ENCODE measurements around the gene CDC7. TPM values are rescaled to one million over a fixed set of nuclear protein-coding genes. Genes with fewer than 3 reads are reported as not detected.

CDC7 gene
- total RNA-seq, 1 donor from 2014 or later, result 156 TPM

- Histone ChIP-seq H3F3A (ENCODE audit: low read depth) (no peaks in the 10 kb centered on the region), H3K4me3 (no peak overlapping the region), H3K4me2 (no peak overlapping the region), H3K36me3 (no peaks in the 10 kb centered on the region), H3K27ac (no peak overlapping the region), H4K20me1 (ENCODE audit: low read depth) (no peaks in the 10 kb centered on the region), H3K4me1 (peaks cover 3% of the 10 kb centered on the region), H3K27me3 (no peaks in the 10 kb centered on the region), H3K79me2 (ENCODE audit: low read depth) (no peaks in the 10 kb centered on the region), H3K9me3 (ENCODE audit: low read depth) (peaks cover under 1% of the 10 kb centered on the region), H2AFZ (replicated peaks) (no peak overlapping the region), H3K9ac (no peak overlapping the region)
- peaks cover 24% of the 10 kb centered on the region for H3K4me1 Mint-ChIP-seq
- no peak for TF ChIP-seq CTCF (IDR thresholded peaks at IDR 0.05)
- TF ChIP-seq EZH2phosphoT487 (IDR thresholded peaks at IDR 0.05), result no peak
- TF ChIP-seq EZH2 (IDR thresholded peaks at IDR 0.05), result no peak
- H3K4me3 Mint-ChIP-seq, result no peak overlapping the region
- H3K27ac Mint-ChIP-seq, result peak overlapping the region; percentile 22
- no peak for DNase-seq (ENCODE audit: low spot score)
- H3K9me3 Mint-ChIP-seq, result peaks cover 3% of the 10 kb centered on the region
- no peaks in the 10 kb centered on the region for H3K36me3 Mint-ChIP-seq
- H3K27me3 Mint-ChIP-seq (ENCODE audit: insufficient read depth, low read depth), result peaks cover 11% of the 10 kb centered on the region
Measured at GRCh38 chr1:91555821-91556531, 55.3 kb downstream of the CDC7 start.

GRCh38 chr1:91556556-91556955 lies 55.9 kb downstream of the CDC7 start:
- no peaks in the 10 kb centered on the region for H3K36me3 ChIP-seq
- peak overlapping the region; percentile 3 for H2AFZ ChIP-seq (replicated peaks)
- H3K27ac ChIP-seq, result no peak overlapping the region
- Mint-ChIP-seq H3K36me3 (peaks cover 3% of the 10 kb centered on the region), H3K4me1 (peaks cover 24% of the 10 kb centered on the region), H3K4me3 (no peak overlapping the region), H3K27ac (no peak overlapping the region), H3K9me3 (peaks cover 6% of the 10 kb centered on the region), H3K27me3 (ENCODE audit: insufficient read depth, low read depth) (peaks cover 11% of the 10 kb centered on the region)
- H3K9ac ChIP-seq, result no peak overlapping the region
- no peaks in the 10 kb centered on the region for H3K79me2 ChIP-seq (ENCODE audit: low read depth)
- H3F3A ChIP-seq (ENCODE audit: low read depth), result no peaks in the 10 kb centered on the region
- H3K4me3 ChIP-seq, result no peak overlapping the region
- no peak for TF ChIP-seq EZH2phosphoT487 (IDR thresholded peaks at IDR 0.05)
- no peak for TF ChIP-seq CTCF (IDR thresholded peaks at IDR 0.05)
- TF ChIP-seq EZH2 (IDR thresholded peaks at IDR 0.05), result no peak
- H3K9me3 ChIP-seq (ENCODE audit: low read depth), result no peaks in the 10 kb centered on the region
- H3K4me2 ChIP-seq, result no peak overlapping the region
- no peak for DNase-seq (ENCODE audit: low spot score)
- peaks cover 3% of the 10 kb centered on the region for H3K4me1 ChIP-seq
- H4K20me1 ChIP-seq (ENCODE audit: low read depth), result no peaks in the 10 kb centered on the region
- H3K27me3 ChIP-seq, result no peaks in the 10 kb centered on the region

- DNase-seq (ENCODE audit: low spot score), result no peak
- H3K9ac ChIP-seq, result no peak overlapping the region
- no peak overlapping the region for H3K4me2 ChIP-seq
- H3K27me3 ChIP-seq, result no peaks in the 10 kb centered on the region
- peaks cover 3% of the 10 kb centered on the region for H3K4me1 ChIP-seq
- H3K4me3 ChIP-seq, result no peak overlapping the region
- peak overlapping the region; percentile 3 for H2AFZ ChIP-seq (replicated peaks)
- H3F3A ChIP-seq (ENCODE audit: low read depth), result no peaks in the 10 kb centered on the region
- peaks cover 24% of the 10 kb centered on the region for H3K4me1 Mint-ChIP-seq
- no peaks in the 10 kb centered on the region for H3K9me3 ChIP-seq (ENCODE audit: low read depth)
- no peak overlapping the region for H3K27ac Mint-ChIP-seq
- peaks cover 10% of the 10 kb centered on the region for H3K9me3 Mint-ChIP-seq
- TF ChIP-seq CTCF (IDR thresholded peaks at IDR 0.05) (no peak), EZH2 (IDR thresholded peaks at IDR 0.05) (no peak), EZH2phosphoT487 (IDR thresholded peaks at IDR 0.05) (no peak)
- H3K36me3 ChIP-seq, result no peaks in the 10 kb centered on the region
- no peaks in the 10 kb centered on the region for H4K20me1 ChIP-seq (ENCODE audit: low read depth)
- H3K36me3 Mint-ChIP-seq, result peaks cover 3% of the 10 kb centered on the region
- no peak overlapping the region for H3K27ac ChIP-seq
- no peaks in the 10 kb centered on the region for H3K79me2 ChIP-seq (ENCODE audit: low read depth)
- peaks cover 11% of the 10 kb centered on the region for H3K27me3 Mint-ChIP-seq (ENCODE audit: insufficient read depth, low read depth)
- no peak overlapping the region for H3K4me3 Mint-ChIP-seq
Measured at GRCh38 chr1:91557039-91557690, 56.5 kb downstream of the CDC7 start.

Measured in neural progenitor cell (in vitro differentiated cells).